ENCODE results near the gene MTERF4. TPM values are rescaled to one million over a fixed set of nuclear protein-coding genes. Genes with fewer than 3 reads are reported as not detected.

MTERF4 gene
- polyA plus RNA-seq, 1 donor from 2014 or later = 142 TPM

GRCh38 chr2:241116606-241117560 lies 14.8 kb upstream of the MTERF4 start:
- H3K9ac ChIP-seq (ENCODE audit: low read length) = no peak overlapping the region
- TF ChIP-seq MXI1 (conservative IDR thresholded peaks at IDR 0.05; ENCODE audit: poor library complexity, severe bottlenecking) (no peak), EP300 (conservative IDR thresholded peaks at IDR 0.05; ENCODE audit: poor library complexity, severe bottlenecking) (no peak), POLR2AphosphoS5 (IDR thresholded peaks at IDR 0.05) (no peak), EZH2 (IDR thresholded peaks at IDR 0.05; ENCODE audit: borderline replicate concordance, insufficient read depth, low read length, poor library complexity, severe bottlenecking) (no peak), SMC3 (conservative IDR thresholded peaks at IDR 0.05; ENCODE audit: poor library complexity) (no peak), REST (IDR thresholded peaks at IDR 0.05; ENCODE audit: borderline replicate concordance) (no peak), TAF1 (IDR thresholded peaks at IDR 0.05; ENCODE audit: low read depth) (no peak), RAD21 (conservative IDR thresholded peaks at IDR 0.05) (no peak), CTCF (IDR thresholded peaks at IDR 0.05; ENCODE audit: poor library complexity, severe bottlenecking) (no peak)

GRCh38 chr2:241115361-241115760 lies 13.3 kb upstream of the MTERF4 start:
- no peak overlapping the region for H3K9ac ChIP-seq (ENCODE audit: low read length)
- H3F3A ChIP-seq (ENCODE audit: insufficient read depth, low read length, poor library complexity, severe bottlenecking) = no peaks in the 10 kb centered on the region
- H3K9me3 ChIP-seq (ENCODE audit: low read length) = no peaks in the 10 kb centered on the region
- no peaks in the 10 kb centered on the region for H3K9me2 ChIP-seq (ENCODE audit: insufficient read depth, low read length)
- no peaks in the 10 kb centered on the region for H4K20me1 ChIP-seq (ENCODE audit: insufficient read depth)
- H3K79me2 ChIP-seq (replicated peaks; ENCODE audit: insufficient read depth, low read length) = no peaks in the 10 kb centered on the region
- no peak overlapping the region for H3K27ac ChIP-seq (ENCODE audit: low read length)
- H3K27me3 ChIP-seq (ENCODE audit: insufficient read depth, low read depth, low read length) = no peaks in the 10 kb centered on the region
- no peak overlapping the region for H3K4me2 ChIP-seq (ENCODE audit: low read length)
- no peaks in the 10 kb centered on the region for H3K36me3 ChIP-seq (ENCODE audit: insufficient read depth, low read length)
- no peak overlapping the region for H2AFZ ChIP-seq (ENCODE audit: low read depth, low read length)
- TF ChIP-seq TAF1 (IDR thresholded peaks at IDR 0.05; ENCODE audit: low read depth) = no peak
- TF ChIP-seq EZH2 (IDR thresholded peaks at IDR 0.05; ENCODE audit: borderline replicate concordance, insufficient read depth, low read length, poor library complexity, severe bottlenecking) = no peak
- TF ChIP-seq MXI1 (conservative IDR thresholded peaks at IDR 0.05; ENCODE audit: poor library complexity, severe bottlenecking) = no peak
- TF ChIP-seq RAD21 (conservative IDR thresholded peaks at IDR 0.05) = no peak
- TF ChIP-seq REST (IDR thresholded peaks at IDR 0.05; ENCODE audit: borderline replicate concordance) = no peak
- TF ChIP-seq CTCF (IDR thresholded peaks at IDR 0.05; ENCODE audit: poor library complexity, severe bottlenecking) = no peak
- TF ChIP-seq POLR2AphosphoS5 (IDR thresholded peaks at IDR 0.05) = no peak
- TF ChIP-seq EP300 (conservative IDR thresholded peaks at IDR 0.05; ENCODE audit: poor library complexity, severe bottlenecking) = no peak
- no peak for TF ChIP-seq SMC3 (conservative IDR thresholded peaks at IDR 0.05; ENCODE audit: poor library complexity)
- H3K4me3 ChIP-seq (ENCODE audit: low read length) = no peak overlapping the region

More at GRCh38 chr2:241116606-241117560, 14.8 kb upstream of the MTERF4 start:
- Histone ChIP-seq H3K4me3 (ENCODE audit: low read length) (no peak overlapping the region), H3K79me2 (replicated peaks; ENCODE audit: insufficient read depth, low read length) (no peaks in the 10 kb centered on the region), H3K4me2 (ENCODE audit: low read length) (no peak overlapping the region), H3K27ac (ENCODE audit: low read length) (no peak overlapping the region), H3F3A (ENCODE audit: insufficient read depth, low read length, poor library complexity, severe bottlenecking) (no peaks in the 10 kb centered on the region), H3K9me3 (ENCODE audit: low read length) (no peaks in the 10 kb centered on the region), H3K36me3 (ENCODE audit: insufficient read depth, low read length) (peaks cover 6% of the 10 kb centered on the region), H4K20me1 (ENCODE audit: insufficient read depth) (no peaks in the 10 kb centered on the region), H3K27me3 (ENCODE audit: insufficient read depth, low read depth, low read length) (no peaks in the 10 kb centered on the region), H2AFZ (ENCODE audit: low read depth, low read length) (no peak overlapping the region), H3K9me2 (ENCODE audit: insufficient read depth, low read length) (no peaks in the 10 kb centered on the region)
